Occipital lobe (tissue), 2 donors: ENCODE results near the gene PYCR2. TPM values are rescaled to one million over a fixed set of nuclear protein-coding genes. Genes with fewer than 3 reads are reported as not detected.
"Not testable (repeated sequence)": the region's sequence is repeated elsewhere in the genome, so short reads cannot be mapped to it uniquely, and the experiment has no call there.

ENCODE experiments used
- DNase-seq: peaks from one replicate; lab custom pipeline; 2025; lab: John Stamatoyannopoulos, UW
- total RNA-seq: library from RNA; depleted of rRNA; stranded (reverse); fragments of >200 nt; gene quantifications from one replicate; pipeline ENCODE4 v1.2.3, GENCODE V29; 2014

PYCR2 gene
- total RNA-seq, 1 donor from 2014 or later = 16.2 TPM

DNA sequence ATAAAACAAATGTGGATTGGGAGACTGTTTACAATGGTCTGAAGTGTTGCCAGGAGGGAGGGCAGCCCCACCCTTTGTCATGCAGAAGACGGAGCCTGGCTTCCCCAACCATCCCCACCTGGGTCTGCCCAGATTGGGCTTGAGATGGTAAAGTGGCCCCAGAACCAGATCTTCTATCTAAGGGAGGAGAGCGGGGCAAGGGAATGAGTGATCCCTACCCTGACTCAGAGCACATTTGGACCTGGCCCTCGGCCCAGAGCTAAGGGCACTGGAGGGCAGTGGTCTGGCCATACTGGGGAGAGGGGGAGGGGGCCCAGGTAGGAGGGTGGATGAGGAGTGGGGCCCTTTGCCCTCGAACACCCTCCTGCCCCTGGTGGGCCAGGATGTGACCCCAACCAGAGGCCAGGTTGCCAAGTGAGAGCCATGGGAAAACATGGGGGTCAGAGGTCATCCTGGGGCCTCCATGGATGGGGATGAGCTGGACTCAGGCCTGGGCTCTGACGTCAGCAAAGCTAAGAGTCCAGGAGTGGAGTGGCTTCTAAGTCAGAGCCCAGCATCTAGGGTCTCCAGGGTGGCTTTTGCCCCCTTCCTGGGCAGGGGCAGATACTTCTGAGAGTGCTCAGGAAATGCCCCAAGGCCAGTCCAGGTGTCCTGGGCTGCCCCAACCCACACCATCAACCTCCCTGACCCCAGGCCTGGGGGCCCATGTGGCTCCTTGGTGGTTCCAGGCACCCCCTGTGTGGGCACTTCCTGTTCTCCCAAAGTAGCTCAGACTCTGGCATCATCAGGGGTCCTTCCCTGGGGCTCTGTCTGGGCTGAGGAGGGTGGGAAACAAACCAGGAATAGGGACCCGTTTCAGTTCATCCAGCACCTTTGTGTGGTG is 33.5 kb downstream of the PYCR2 start:
- no peak for DNase-seq

DNA sequence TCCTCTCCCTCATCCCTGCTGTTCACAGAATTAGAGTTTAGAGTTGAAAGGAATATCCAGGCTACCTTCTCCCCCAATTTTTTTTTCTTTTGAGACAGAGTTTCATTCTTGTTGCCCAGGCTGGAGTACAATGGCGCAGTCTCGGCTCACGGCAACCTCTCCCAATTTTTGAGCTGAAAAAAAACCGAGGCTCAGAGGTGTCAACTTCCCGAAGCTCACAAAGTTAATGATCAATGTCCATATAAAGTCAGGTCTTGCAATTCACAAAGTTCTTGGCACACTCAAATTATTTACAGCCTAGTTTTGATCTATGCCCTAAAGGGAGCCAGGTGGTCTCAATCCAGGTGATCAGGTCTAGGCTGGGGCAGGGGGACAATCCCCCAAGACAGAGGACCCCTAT is 34.3 kb downstream of the PYCR2 start:
- no peak for DNase-seq

- no peak for DNase-seq
These were observed 35.0 kb downstream of the PYCR2 start, which contains the start of gene LEFTY1 for GRCh38 chr1:225888898-225889601. LEFTY1 (minus strand) TSS chr1:225889146; CDS start chr1:225889066, 80 bp downstream.

DNA sequence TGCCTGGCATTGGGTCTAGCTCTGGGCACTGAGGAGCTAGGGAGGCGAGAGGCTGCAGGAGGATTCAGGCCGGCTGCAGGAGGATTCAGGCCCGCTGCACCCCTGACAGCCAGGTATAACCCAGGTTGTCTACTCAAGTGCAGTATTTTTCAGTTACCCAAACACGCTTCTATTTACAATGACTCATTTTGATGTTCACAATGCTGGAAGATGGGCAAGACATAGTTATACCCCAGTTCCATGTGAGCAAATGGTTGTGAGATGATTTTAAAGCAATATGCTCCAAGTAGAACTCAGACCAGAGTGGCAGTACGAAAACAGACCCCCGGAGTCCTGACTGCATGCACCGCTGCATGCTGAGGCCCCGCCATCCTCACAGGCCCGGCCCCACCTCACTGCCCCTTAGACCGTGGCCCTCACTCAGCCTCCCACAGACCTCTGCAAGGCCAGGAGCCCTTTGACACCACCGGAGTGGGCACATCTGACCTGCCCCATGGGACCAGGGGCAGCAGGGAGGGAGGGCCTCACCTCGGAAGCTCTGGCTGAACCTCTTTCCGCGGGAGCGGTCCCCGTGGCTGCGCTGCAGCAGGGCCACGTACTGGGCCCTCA is 35.7 kb downstream of the PYCR2 start:
- no peak for DNase-seq

DNA sequence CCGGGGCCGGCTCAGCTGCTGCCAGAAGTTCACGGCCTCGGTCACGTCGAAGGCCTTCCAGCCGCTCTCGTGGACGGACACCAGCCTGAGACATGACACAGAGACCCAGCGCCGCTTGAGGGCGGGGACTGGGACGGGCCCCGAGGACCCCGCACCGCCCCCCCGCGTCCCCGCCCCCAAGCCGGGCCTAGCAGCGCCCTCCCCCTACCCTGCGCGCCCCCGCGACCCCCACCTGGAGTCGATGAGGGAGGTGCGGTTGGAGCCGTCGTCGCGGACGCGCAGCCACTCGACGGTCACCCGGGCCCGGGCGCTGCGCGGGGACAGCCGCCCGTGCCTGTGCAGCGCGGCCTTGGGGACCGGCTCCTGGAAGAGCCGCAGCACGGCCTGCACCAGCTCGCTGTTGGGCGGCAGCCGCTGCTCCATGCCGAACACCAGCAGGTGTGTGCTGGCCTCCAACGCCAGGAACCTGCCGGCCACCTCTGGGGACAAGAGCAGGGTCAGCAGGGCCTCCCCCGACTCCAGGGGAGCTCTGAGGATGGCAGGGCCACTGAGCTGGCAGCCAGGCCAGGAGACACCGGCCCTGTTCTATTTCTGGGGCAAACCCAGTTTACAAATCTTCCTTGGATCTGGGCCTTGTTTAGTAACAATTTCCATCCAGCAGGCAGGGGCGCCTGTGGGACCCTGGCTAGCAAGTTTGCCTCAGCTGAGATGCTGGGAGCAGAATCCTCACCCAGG is 36.3 kb downstream of the PYCR2 start:
- not testable (repeated sequence) for DNase-seq

DNA sequence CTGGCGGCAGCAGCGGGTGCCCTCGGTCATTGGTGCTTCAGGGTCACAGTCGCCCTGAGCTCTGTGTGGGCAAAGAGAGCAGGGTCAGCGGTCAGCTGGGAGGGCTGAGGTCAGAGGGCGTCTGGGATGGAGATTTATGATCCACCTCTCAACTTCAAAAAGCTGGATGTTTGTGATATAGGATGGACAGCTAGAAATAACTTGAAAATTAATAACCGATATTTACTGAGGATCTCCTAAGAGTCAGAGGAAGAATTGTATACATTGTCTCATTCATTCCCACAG is 37.1 kb downstream of the PYCR2 start:
- no peak for DNase-seq

DNA sequence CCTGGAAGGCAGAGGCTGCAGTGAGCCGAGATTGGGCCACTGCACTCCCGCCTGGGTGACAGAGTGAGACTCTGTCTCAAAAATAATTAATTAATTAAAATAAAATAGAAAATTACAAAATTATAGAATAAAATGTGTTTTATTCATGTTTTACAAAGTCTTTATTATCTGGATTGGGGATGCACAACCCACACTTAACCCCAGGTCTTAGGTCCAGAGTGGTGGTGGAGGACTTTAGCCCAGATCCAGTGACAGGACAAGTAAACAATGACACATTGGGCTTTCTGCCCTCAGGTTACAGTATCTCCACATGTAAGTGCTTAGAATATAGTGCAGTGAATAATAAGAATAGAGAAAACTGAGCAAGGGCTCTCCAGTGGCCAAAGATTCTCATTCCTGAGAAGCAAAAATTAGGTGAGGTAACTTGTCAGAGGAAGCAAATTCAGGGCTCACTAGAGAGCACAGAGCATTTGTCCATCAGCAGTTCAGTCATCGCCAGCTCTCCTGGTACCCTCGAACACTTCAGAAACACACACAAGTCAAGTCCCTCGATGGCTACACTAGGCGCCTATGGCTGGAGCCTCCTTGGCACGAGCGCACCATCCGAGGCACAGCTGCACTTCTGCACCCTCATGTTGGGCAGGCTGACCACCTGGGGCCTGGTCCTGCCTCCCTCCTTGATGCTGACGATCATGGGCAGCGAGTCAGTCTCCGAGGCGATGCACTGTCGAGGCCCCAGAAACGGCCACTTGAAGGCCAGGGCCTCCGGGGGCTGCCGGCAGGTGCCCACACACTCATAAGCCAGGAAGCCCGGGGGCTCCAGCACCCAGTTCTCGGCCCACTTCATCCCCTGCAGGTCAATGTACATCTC is 37.7 kb downstream of the PYCR2 start:
- DNase-seq = no peak

DNA sequence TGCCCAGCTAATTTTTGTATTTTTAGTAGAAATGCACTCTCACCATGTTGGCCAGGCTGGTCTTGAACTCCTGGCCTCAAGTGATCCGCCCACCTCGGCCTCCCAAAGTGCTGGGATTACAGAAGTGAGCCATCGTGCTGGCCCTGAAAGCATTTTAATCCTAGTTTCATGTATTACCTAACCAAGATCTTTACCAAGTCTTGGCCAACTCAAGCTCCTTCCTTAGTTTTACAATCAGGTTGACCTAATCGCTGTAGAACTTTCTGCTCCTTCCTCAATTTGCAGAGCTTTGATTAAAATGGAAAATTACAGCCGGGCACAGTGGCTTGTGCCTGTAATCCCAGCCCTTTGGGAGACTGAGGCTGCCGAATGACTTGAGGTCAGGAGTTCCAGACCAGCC is 38.7 kb downstream of the PYCR2 start:
- DNase-seq = no peak

DNA sequence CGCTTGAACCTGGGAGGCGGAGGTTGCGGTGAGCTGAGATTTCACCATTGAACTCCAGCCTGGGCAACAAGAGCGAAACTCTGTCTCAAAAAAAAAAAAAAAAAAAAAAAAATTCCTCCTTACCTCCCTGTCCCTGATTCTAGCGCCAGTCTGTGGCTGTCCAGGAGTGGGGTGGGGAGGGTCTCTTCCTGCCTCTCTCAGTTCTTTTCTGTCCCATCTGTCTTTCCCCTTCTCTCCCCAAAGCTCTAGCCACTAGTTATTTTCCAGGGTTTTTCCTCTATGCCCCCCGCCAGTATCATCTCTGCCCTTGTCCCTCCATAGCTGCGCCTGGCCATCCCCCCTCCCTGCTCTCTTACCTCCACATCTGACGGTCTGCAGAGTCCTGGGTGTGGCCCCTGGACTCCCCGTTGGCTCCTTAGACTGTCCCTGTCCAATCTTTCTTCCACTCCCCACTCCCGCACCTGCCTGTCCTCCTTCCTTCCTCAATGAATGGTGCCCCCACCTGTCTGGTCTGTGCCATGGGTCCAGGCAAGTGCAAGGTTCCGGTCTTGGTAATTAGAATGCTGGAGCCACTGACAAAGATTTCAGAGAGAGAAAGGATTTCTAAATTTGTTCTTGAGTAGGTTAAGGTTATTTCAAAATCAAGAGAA is 40.3 kb downstream of the PYCR2 start:
- DNase-seq = no peak

DNA sequence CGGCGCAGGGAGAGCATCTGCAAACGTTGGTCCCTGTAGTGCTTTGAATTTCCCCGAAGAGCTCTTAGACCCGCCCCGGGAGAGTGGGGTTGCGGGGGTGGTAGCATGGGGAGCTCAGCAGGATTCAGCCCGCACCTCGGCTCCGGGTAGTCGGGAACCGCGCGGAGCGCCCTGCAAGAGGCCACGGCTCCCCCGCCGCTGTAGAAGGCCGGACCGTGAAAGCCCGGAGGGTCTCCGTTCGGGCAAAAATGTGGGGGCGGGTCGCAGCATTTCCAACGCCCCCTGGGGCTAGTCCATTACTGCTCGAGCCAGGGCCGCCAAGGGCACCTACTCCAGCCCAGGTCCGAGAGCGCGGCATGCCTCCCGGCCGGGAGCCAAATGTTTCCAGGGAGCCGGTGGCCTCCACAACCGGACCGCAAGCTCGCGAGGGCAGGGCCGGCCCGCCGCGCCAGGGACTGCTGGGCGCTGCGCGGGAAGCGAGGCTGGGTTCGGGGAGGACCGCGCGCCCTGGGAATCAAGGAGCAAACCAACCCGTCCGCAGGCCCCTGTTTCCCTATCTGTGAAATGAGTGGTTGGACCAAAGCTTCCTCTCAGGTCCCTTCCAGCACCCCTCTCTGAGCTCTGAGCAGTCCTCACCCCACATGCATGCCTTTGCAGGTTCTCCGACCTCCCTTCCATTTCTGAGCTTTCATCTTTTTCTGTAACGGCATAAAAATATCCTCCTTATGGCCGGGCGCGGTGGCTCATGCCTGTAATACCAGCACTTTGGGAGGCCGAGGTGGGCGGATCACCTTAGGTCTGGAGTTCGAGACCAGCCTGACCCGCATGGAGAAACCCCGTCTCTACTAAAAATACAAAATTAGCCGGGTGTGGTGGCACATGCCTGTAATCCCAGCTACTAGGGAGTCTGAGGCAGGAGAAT is 41.1 kb downstream of the PYCR2 start:
- DNase-seq = peak; percentile 73

DNA sequence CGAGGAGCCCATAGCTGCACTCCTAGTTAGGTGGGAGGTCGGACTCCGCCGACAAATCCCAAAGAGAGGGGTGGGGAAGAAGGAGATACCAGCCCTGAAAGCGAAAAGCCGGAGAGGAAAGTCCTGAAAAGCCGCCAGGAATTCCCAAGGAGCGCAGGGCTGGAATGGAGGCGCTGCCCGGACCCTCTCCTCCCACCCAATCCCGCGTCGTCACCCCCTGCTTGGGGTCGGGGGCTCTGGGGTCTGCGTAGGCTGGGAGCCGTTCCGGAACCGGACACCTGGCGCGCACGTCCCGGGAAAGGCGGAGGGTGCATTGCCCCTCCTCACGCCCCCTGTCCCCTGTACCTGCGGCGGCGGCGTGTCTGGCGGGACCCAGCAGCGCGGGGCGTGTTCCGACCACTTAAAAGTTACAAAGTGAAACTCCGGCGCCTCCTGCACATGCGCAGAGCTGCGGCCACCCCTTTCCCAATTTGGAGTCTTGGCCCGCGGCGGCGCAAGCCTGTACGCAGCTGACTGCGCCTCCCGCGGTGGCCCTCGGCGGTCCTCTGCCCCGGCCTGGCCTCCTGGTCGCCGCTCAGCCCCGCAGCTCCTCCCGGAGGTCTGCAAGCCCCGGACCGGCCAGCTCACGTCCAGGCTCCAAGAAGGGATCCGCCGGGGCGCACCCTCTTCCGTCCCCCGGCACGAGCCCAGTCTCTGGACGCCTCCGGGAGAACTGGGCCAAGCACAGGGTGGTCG is 41.9 kb downstream of the PYCR2 start, which contains the start of gene TMEM63A:
Gene TMEM63A (minus strand): TSS at position 422 of the 735 bp plus-strand sequence. CDS start 4,800 bp downstream, outside the sequence.
- DNase-seq = peak; percentile 74

DNA sequence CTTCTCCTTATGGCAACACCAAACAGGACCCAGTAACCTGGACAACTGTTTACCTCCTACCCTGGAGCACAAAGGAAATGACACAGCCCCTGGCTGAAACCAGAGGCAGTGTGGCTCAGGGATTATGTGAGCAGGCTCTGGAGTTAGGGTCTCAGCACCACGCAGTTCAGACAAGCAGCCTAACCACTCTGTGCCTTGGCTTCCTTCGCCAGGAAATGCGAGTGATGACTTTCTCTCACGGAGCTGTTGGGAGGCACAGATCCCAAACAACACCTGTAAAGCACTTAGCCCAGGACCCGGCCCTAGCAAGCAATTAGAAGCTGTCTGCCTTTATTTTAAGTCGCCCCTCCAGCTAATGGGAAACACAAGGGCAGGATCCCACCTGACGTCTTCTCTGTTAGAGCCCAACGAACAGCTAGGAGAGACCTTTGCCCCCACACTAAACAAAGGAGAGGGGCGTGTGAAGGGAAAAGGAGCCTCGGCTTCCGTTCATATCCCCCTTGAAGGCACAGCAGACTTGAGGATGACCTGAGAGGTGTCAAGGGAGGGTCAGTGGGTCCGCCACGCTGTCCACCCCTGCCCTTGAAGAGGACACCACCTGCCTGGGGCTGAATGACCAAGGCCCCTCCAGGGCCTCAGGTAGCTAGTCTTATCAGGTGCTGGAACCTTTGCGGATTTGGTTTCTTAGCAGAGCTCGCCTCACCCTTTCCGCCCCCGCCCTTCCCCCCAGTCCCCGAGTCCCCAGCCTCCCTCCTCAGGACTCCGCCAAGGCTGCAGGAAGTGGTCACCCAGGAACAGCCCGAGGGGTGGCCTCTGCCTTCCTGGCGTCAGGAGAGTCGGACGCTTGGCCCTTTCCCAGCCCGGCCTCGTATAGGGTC is 42.7 kb downstream of the PYCR2 start:
- DNase-seq = no peak

DNA sequence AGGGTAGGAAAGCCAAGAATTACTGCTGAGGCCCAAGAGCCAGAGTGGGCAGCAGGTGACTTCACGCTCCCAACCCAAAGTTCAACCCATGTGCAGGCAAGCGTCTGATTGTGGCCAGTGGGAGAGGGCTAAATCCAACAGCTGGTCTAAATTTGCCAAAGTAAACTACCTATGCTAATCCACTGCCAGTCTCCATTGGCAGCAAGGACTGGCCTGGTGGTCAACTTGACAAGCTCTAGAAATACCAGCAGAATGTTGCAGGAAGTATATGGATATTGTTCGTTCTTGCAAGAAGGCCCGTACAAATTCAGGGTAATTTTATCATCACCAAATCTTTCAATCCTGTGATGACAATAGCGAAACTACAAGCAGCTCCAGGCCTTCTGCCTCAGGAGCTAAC is 43.4 kb downstream of the PYCR2 start:
- no peak for DNase-seq

DNA sequence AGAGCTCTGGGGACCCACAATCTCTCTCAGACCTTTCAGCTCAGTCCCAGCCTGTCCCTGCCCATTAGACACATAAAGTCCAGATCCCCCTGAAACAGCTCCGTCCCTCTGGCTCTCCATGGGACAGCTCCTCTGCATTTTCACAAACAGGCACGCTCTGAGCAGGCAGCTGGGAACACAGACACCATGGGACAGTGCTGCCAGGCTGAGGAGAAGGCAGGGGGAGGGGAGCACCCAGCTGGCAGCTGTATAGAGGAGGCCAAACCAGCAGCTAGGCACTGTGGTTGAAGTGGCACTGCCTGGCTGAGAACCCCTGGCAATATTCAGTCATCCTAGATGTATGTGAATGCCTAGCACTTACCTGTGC is 43.8 kb downstream of the PYCR2 start:
- DNase-seq = peak; percentile 41

DNA sequence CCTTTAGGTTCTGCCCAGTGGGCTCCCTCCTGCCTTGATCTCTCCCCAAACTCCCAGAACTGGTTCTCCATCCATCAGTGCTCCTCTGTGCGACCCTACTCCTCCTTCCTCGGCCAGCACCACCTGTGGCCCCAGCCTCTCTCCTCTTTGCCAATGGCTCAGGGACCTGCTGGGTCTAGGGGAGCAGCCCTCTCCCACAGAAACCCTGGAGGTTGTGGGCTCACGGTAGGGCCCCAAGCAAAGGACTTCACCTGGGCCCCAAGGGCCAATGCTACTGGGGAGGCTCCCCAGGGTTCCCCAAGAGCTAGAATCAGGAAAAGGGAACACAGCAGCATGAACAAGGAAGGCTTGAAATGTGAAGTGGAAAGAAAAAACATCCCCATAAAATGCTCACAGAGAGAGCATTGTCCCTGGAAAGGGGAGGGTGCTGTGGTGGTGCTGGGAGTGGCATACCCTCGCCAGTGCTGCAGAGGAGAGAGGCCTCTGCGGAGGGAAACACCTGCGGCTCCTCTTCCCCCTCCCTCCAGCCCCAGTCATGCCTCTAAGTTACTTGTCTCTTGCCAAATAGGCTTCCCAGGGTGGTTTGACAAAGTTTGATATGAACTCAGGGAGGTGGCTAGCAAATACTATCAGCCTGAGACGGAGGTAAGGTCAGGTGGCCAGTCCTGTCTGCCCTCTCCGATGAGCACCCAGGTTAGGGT is 44.4 kb downstream of the PYCR2 start:
- peak; percentile 39 for DNase-seq

DNA sequence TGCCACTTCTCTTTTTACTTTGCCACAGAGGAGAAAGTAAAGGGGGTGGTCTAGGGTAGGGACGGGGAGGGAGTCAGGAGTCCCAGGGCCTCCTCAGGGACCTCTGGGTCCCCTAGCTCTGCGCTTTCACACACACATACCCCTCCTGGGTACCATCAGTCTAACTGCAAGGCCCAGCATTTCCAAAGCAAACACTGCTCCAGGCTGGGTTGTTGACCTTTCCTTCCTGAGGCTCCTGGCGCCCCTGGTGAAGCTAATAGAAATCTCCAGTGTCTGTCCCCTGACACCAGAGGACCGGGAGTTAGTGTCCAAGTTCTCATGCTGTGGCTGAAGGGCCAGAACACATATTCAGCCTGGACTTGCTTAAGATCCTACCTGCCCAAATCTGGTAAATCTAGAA is 45.8 kb downstream of the PYCR2 start:
- DNase-seq = no peak

DNA sequence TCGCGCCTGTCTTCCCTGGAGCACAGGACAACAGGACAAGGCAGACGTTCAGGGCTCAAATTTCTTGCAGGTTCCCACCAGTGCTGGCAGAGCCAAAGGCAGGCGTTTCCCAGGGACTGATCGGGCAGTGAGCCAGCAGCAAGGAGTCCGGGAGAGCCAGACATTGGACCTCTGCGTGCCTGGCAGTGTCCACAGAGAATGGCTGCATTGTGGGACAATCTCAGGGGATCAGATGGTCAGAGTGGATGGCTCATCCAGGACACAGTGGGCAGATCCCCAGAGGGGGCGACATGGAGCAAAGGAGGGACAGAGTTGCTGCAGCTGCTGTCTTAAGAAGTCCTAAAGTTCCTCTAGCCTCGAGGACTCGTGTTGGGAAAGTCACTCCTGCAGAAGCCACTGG is 46.5 kb downstream of the PYCR2 start:
- peak; percentile 81 for DNase-seq
